Brain pericyte (primary cell): Measurements from ENCODE around the gene ABCB10.
"Not testable (repeated sequence)": the region's sequence is repeated elsewhere in the genome, so short reads cannot be mapped to it uniquely, and the experiment has no call there.

ENCODE experiments used
- DNase-seq: peaks from one replicate; pipeline ENCODE4 v3.0.0-alpha.2; 2012; ENCODE audit warnings: low read depth, low spot score

The ABCB10 gene

GRCh38 chr1:229572286-229572685 is 13.8 kb upstream of the ABCB10 start:
- DNase-seq, result no peak

DNA sequence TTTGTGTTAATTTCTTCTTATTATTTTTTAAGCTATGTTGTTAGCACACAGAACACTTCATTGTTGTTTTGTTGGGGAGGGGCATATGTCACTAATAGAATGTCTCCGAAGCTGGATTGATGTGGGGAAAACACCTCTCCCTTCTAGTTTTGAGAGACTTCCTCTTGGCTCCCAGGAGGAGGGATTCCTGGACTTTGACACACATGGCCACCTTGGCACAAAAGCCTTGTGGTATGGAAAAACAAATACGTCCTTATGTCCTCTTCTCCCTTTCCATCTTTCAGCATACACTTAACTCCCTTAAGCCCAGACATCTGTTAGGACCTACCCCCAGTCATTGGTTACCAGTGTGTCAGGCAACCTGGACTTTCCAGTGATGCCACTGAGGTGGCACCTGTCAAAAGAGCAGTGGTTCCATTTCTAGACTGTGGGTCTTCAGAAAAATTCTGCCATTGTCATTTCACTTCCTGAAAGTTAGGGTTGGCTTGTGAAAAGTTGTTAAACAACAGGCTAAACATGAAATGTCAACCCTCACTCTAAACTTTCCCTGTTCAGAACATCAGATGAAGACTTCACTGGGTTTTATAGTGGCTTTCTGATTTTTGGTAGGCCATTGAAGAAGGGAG is 12.5 kb upstream of the ABCB10 start:
- DNase-seq, result no peak

DNA sequence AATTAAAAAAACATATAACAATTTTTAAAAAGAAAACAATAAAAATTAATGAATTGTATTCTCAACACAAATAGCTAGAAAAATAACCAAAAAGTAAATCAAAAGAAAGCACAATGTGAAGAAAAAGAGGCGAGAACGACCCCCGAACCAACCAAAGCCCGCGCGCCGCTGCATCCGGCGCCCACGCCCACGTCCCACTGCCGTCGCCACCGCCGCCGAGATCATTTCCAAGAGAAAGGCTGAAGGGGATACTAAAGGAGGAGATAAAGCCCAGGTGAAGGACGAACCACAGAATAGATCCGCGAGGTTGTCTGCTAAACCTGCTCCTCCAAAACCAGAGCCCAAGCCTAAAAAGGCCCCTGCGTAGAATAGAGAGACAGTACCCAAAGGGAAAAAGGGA is 11.8 kb upstream of the ABCB10 start:
- no peak for DNase-seq

DNA sequence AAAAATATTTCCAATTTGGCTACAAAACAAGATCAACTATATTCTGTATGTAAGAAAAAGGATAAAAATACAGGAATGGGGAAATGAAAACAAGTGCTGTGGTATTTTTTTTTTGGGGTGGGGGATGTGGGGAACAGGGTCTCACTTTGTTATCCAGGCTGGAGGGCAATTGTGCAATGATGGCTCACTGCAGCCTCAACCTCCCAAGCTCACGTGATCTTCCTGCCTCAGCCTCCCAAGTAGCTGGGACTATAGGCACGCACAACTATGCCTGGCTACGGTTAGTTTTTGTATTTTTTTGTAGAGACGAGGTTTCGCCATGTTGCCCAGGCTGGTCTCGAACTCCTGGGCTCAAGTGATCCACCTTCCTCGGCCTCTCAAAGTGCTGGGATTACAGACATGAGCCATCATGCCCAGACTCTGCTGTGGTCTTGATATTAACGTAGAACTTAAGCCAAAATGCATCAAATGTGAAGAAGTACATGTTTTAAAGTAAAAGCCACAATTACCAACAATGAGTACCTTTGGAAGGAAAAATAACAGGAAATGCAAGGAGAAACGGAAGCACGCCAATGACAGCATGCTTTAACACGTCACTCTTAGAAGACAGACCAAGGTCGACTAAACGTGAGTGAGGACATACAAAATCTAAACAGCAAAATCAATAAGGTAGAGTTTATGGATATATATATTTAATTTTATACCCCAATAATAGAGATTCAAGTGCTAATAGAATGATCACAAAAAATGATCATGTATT is 8.8 kb upstream of the ABCB10 start:
- no peak for DNase-seq

DNA sequence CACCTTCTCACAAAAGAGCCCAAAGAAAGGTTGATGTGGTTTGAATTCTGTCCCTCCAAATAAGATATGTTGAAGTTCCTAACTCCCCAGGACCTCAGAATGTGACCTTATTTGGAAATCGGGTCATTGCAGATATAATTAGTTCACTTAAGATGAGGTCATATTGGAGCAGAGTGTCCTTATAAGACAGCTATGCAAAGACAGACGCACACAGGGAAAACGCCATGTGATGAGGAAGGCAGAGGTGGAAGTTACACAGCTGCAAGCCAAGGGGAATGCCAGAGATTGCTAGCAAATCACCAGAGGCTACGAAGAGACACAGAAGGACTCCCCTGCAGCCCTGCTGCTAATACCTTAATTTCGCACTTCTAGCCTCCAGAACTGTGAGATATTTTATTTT is 5.2 kb upstream of the ABCB10 start:
- DNase-seq, result no peak

DNA sequence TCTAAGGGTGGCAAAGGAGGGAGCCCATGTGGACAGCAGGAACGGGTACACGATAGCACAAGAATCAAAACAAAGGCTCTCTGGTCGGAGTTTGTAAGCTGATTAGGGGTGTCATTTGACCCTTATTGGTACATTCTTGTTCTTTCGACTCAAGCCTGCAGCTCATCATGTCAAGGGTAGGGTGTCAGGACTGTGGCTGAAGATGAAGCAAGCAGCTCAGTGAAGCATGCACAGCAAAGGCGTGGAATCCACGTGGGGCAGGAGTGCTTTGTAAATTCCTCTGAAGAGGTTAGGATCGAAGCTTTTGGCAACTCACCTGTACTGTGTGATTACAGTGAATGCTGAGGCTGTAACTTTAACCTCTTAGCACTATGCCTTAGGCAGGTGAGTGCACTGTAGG is 4.7 kb upstream of the ABCB10 start:
- DNase-seq, result no peak

GRCh38 chr1:229562686-229563085 is 4.2 kb upstream of the ABCB10 start:
- no peak for DNase-seq

DNA sequence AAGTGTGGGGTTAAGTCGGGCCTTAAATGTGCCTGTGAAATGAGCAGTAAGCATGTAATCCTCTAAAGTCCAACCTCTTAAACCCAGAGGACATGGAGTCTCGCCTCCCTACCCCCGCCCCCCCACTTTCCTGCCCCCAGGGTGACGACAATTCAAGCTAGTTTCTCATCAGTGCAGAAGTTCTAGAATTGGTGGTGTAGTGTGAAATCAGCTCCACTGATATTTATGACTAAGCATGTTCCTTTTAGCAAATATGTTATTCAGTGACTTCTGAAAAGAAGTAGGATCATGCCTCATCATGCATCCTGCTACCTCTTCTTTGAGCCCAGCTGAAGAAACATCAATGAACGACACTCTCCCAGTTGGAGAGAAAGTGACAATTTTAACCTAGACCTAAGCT is 2.6 kb upstream of the ABCB10 start:
- DNase-seq, result no peak

DNA sequence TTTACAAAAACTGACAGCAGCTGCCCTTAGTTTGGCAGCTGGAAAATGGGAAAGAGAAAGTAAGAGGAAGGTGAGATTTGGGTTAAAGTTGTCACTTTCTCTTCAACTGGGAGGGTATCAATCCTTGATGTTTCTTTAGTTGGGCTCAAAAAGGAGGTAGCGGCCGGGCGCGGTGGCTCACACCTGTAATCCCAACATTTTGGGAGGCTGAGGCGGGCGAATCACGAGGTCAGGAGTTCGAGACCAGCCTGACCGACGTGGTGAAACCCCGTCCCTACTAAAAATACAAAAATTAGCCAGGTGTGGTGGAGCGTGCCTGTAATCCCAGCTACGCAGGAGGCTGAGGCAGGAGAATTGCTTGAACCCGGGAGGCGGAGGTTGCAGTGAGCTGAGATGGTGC is 1.6 kb upstream of the ABCB10 start:
- not testable (repeated sequence) for DNase-seq

- not testable (repeated sequence) for DNase-seq
These were observed 862 bp upstream of the ABCB10 start for GRCh38 chr1:229559336-229559801.

- no peak for DNase-seq
These were observed 543 bp downstream of the ABCB10 start for GRCh38 chr1:229557913-229558414.

GRCh38 chr1:229557200-229557850 is 1.2 kb downstream of the ABCB10 start:
- DNase-seq, result no peak

DNA sequence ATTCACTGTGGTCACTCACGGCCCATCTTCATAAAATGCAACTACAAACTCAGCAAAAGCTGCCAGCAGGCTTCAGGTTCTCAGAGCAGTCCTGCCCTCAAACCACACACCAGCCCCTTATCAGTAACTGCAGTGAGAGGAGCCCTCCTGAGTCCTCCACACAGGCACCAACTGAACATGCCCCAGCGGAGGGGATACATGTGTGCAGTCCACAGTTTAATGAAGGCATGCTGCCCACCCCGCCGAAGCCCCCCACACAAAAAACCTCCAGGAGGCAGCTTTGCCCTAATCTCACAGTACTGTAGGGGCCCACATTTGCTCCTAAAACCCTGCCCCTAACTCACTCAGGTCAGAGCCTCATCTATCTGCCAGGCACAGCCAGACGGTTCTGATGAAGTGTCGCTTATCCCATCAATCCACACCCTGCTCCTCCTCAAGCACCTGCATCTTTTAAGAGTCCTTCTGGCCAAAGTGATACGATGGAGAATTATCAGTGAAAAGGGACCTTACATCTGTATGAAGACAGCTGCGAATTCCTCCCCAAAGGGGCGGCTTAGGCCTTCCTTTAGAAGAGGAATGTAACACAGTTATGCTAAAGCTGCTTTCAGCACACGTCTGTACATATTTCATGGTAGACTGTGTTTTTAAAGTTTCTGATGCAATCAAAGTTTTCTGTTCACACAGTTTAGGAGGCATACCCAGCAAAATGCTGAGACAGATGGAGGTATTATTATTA is 3.5 kb downstream of the ABCB10 start:
- no peak for DNase-seq

GRCh38 chr1:229553621-229554130 is 4.8 kb downstream of the ABCB10 start:
- no peak for DNase-seq

DNA sequence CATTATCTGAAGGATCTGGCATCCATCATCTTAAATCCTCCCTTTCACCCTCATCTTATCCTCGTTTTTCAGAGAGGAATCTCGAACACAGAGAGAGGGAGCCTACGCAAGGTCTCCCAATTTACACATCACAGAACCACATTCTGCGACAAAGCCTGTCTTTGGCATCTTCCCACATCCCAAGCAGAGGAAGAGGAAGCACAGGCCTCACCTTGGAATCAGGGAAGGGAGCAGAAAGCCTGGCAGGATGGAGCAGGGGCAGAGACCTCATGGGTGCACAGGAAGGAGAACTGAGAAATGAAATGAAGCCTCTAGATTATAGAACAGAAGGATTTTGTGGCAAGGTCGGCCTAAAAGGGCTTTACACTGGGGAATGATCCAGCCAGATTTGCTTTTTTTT is 5.8 kb downstream of the ABCB10 start:
- DNase-seq, result no peak

- DNase-seq, result no peak
These were observed 7.5 kb downstream of the ABCB10 start for GRCh38 chr1:229550812-229551567.

- DNase-seq, result no peak
These were observed 11.0 kb downstream of the ABCB10 start for GRCh38 chr1:229547542-229547941.

DNA sequence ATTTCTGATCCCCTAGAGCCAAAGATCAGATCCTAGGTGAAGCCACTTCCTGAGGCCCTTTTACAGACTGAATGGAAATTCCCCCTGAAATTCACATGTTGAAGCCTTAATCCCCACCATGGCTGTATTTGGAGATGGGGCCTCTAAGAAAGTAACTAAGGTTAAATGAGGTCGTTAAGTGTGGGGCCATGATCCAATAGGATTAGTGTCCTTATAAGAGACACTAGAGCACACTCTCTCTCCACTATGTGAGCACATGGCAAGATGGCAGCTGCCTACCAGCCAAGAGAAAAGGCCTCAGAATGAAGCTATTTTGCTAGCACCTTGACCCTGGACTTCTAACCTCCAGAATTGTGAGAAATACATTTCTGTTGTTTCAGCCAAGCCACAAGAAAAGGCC is 13.9 kb downstream of the ABCB10 start:
- DNase-seq, result no peak

GRCh38 chr1:229539863-229540506 is 18.5 kb downstream of the ABCB10 start:
- no peak for DNase-seq

DNA sequence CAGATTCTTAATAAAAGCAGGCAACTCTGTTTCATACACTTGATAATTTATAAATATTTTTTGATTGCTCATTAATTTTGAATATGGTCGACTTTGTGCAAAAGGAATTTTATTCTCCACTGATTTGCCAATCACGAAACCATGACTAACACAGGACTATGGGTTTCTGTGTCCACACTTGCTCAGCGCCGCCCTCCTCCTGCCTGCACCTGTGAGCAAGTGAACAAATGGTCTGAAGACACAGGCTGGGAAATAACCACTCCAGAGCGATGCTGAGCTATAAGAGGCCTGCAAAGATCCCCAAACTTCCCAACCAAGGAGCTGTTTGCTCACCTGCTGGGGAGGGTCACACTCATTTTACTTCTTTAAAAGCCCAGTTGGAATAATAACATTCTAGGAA is 19.6 kb downstream of the ABCB10 start:
- DNase-seq, result no peak
